Ovary (tissue), 9 donors: ENCODE results near the gene KCNQ4. TPM values are rescaled to one million over a fixed set of nuclear protein-coding genes. Genes with fewer than 3 reads are reported as not detected.

Source experiments
- DNase-seq, 5 donors: peaks; one replicate each; pipeline ENCODE4 v3.0.0-alpha.2; 2019 to 2020
- H3K27ac ChIP-seq, 2 donors: fragments of 200-600 bp; one replicate each; pipeline versions ENCODE4 v1.5.1 to v1.8.0; 2019 to 2022
- H3K27me3 ChIP-seq: fragments of 200-600 bp; one replicate; pipeline ENCODE4 v1.8.0; 2022
- H3K36me3 ChIP-seq: fragments of 200-600 bp; sonication (generic); one replicate; pipeline ENCODE4 v1.5.1; 2019
- H3K4me1 ChIP-seq: one replicate; pipeline ENCODE4 v1.8.1; 2013; ENCODE audit warnings: mild to moderate bottlenecking, moderate library complexity; ENCODE audit not compliant: insufficient read depth
- H3K4me3 ChIP-seq: fragments of 200-600 bp; sonication (generic); one replicate; pipeline ENCODE4 v1.5.1; 2017
- H3K9me3 ChIP-seq, 2 donors: fragments of 200-600 bp in 1 of 2; sonication (generic) in 1 of 2; one replicate each; pipeline versions ENCODE4 v1.5.1 to v1.8.1; 2013 to 2019; ENCODE audit warnings: mild to moderate bottlenecking in 1 of 2, moderate library complexity in 1 of 2
- CTCF ChIP-seq, 3 donors: fragments of 450-650 bp in 2 of 3; fragments of 200-600 bp in 1 of 3; IDR thresholded peaks; one replicate each; pipeline versions ENCODE4 v1.5.1 to v1.8.0; 2016 to 2022; ENCODE audit warnings: antibody characterized with exemption in 3 of 3, mild to moderate bottlenecking in 1 of 3
- EP300 ChIP-seq: sonication (generic); formaldehyde crosslinking; IDR thresholded peaks from one replicate; pipeline ENCODE4 v1.6.1; 2017; ENCODE audit warnings: antibody characterized with exemption
- POLR2A ChIP-seq: fragments of 450-650 bp; IDR thresholded peaks from one replicate; pipeline ENCODE4 v1.6.1; 2017; ENCODE audit warnings: antibody characterized with exemption, mild to moderate bottlenecking, moderate library complexity
- WGBS, 3 donors: extraction: QIAGEN DNeasy Blood & Tissue Kit in 1 of 3; methylation state at CpG; one replicate each; pipeline versions ENCODE4 v1.1.5 to v1.1.7; 2013 to 2017; 5-methylcytosine and 5-hydroxymethylcytosine counted together
- intact Hi-C, 4 donors: fragments of 100-400 bp; cut with DNase I; formaldehyde crosslinking; loops; one replicate each; pipeline versions ENCODE4 v1.11.0 to v1.15.1; 2022 to 2023
- polyA plus RNA-seq, 2 donors: library from polyadenylated mRNA; stranded (reverse); fragments of 200-250 nt in 1 of 2; fragments of 350-450 nt in 1 of 2; fragmentation: Illumina TruSeq in 1 of 2; extraction: RNeasy Lipid Tissue Mini Kit (QIAGEN cat#74804) in 1 of 2; gene quantifications; one replicate each; pipeline ENCODE4 v1.2.3, GENCODE V29; 2013 to 2014
- total RNA-seq, 7 donors: library from RNA; depleted of rRNA in 2 of 7; stranded (reverse); fragments of >200 nt in 2 of 7; fragmentation: NEBNext Ultra II Directional in 3 of 7; extraction: Animal tissue kit (Norgen Biotek cat#: 25700) in 3 of 7; gene quantifications; one replicate each; pipeline versions ENCODE4 v1.1.0 to v1.2.4, GENCODE V29; 2016 to 2023
- donor health status: DM: no; HTN: no; CAD: no; lungs with moderate emphysema.
- donor health status: DM: no; HTN: no; CAD: no.
- donor health status: Bipolar disorder and iron deficiency.
- donor health status: DM: yes; HTN: yes; CAD: no.
- donor health status: DM: no; HTN: no; CAD: no.
- donor health status: DM: yes; HTN: yes; CAD: no.

The KCNQ4 gene
- total and polyA plus RNA-seq, 9 donors = 0.36 to 3.1 (median 0.84) TPM

DNA sequence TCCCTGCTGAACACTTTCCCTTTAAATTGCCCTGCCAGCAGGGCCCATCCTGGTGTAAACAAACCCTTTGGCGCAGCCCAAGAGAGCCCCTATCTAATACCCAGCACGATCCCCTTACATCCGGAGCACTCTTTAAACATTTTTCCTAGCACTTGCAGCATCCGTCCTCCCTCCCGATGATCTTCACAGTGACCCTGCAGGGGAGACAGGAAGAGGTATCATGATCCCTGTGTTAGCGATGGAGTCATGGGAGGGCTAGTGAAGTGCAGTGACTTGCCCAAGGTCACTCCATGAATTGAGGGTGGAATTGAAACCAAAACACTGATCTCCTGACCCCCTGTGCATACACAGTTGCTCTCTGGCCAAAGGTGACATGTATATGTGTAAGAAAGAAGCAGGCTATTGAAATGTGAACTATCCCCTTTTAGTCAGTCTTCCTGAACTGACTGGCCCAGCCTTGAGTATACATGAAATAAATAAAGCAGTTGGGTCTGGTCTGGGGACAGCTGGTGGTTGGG lies 9.8 kb upstream of the KCNQ4 start:
- no peak for TF ChIP-seq CTCF (IDR thresholded peaks at IDR 0.05)
- TF ChIP-seq EP300 = no peak
- no peak for TF ChIP-seq POLR2A
- Histone ChIP-seq H3K27me3 (no peaks in the 10 kb centered on the region), H3K9me3 (no peaks in the 10 kb centered on the region), H3K27ac (no peak overlapping the region), H3K4me1 (no peaks in the 10 kb centered on the region), H3K4me3 (no peak overlapping the region), H3K36me3 (no peaks in the 10 kb centered on the region)
- 15 to 38% (median 27%) methylated on average over 6 of the region's 6 CpGs for WGBS, 3 donors
- intact Hi-C loops = loop anchor here in 2 of 4 donors (5.0 to 10.0 kb wide), 2 partner anchors 71 to 78 kb away; no protein-coding TSS in a partner anchor
- peak in 1 of 5 donors; percentile 7 for DNase-seq

GRCh38 chr1:40774266-40774998 lies 9.2 kb upstream of the KCNQ4 start:
- Histone ChIP-seq H3K4me1 (no peaks in the 10 kb centered on the region), H3K9me3 (no peaks in the 10 kb centered on the region), H3K4me3 (no peak overlapping the region), H3K36me3 (no peaks in the 10 kb centered on the region), H3K27ac (no peak overlapping the region), H3K27me3 (no peaks in the 10 kb centered on the region)
- TF ChIP-seq EP300 = no peak
- no peak for TF ChIP-seq POLR2A
- TF ChIP-seq CTCF (IDR thresholded peaks at IDR 0.05) = peak in 2 of 3 donors; percentile 33 to 41
- peak; percentile 30 to 64 (median 55) for DNase-seq
- WGBS, 3 donors = 20 to 34% (median 20%) methylated on average over 3 of the region's 3 CpGs
- intact Hi-C loops = loop anchor here in 2 of 4 donors (5.0 to 10.0 kb wide), 2 partner anchors 70 to 78 kb away; no protein-coding TSS in a partner anchor

DNA sequence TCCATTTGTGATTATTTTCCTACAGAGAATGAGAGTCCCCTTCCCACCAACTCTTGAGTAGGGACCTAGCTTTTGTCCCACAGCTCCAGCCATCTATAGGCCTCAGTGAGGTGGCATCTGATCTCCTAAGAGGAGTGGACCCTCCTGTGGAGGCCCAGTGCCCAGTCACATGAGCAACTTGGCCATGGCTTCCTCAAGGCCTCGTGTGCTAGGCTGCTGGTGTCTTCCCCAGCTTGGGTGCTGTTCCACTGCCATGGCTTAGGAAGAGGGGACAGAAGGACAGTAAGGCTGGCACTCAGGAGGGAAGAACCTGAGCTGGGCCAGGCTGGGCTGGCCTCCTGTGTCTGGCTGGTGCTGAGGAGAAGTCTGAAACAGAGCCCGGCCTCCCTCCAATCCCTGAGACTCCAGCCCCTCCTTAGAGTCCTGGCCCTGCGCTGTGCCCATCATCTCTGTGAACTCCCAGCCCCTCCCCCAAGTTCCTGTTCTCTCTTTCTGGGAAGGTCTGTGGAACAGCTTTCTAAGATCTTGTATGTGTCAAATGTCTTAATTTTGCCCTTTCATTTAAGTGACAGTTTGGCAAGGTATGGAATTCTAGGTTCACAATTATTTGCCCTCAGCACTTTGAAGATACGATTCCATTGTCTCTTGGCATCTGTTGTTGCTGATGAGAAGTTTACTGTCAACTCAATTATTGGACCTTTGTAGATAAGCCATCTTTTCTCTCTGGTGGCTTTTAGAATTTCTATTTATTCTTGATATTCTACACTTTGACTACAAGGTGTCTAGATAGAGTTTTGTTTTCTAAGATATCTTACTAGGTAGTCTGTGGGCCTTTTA lies 7.1 kb upstream of the KCNQ4 start:
- TF ChIP-seq POLR2A (no peak), CTCF (IDR thresholded peaks at IDR 0.05) (no peak)
- no peaks in the 10 kb centered on the region for H3K9me3 ChIP-seq
- intact Hi-C loops = loop anchor here in 1 of 4 donors (10.0 kb wide), 1 partner anchor 68 kb away; no protein-coding TSS in a partner anchor
- peak in 1 of 5 donors; percentile 6 for DNase-seq
- 93 to 98% (median 96%) methylated on average over 4 of the region's 4 CpGs for WGBS, 3 donors
- no peaks in the 10 kb centered on the region for H3K4me1 ChIP-seq
- H3K27me3 ChIP-seq = no peaks in the 10 kb centered on the region
- H3K27ac ChIP-seq = no peak overlapping the region
- no peak overlapping the region for H3K4me3 ChIP-seq
- H3K36me3 ChIP-seq = no peaks in the 10 kb centered on the region

- no peaks in the 10 kb centered on the region for H3K9me3 ChIP-seq
- H3K4me3 ChIP-seq = no peak overlapping the region
- DNase-seq = no peak
- intact Hi-C loops = loop anchor here in 1 of 4 donors (10.0 kb wide), 1 partner anchor 67 kb away; no protein-coding TSS in a partner anchor
- TF ChIP-seq CTCF (IDR thresholded peaks at IDR 0.05) (no peak), POLR2A (no peak), EP300 (no peak)
- no peaks in the 10 kb centered on the region for H3K36me3 ChIP-seq
- peaks cover 3% of the 10 kb centered on the region for H3K4me1 ChIP-seq
- 90 to 97% (median 94%) methylated on average over 2 of the region's 2 CpGs for WGBS, 3 donors
- H3K27ac ChIP-seq = no peak overlapping the region
- H3K27me3 ChIP-seq = no peaks in the 10 kb centered on the region
Observed at GRCh38 chr1:40777224-40777970, 6.2 kb upstream of the KCNQ4 start.
